NCI-H460 (cell line): ENCODE data around the gene FCN1. TPM values are rescaled to one million over a fixed set of nuclear protein-coding genes. Genes with fewer than 3 reads are reported as not detected.

ENCODE experiments used
- DNase-seq: peaks from one replicate; pipeline ENCODE4 v3.0.0-alpha.2; 2016; ENCODE audit warnings: low read depth; ENCODE audit errors: extremely low read depth
- total RNA-seq: library from RNA; depleted of rRNA; stranded (reverse); fragments of >200 nt; shearing (Covaris generic); gene quantifications from 2 replicates; pipeline ENCODE4 v1.2.3, GENCODE V29; 2014

FCN1 gene
- total RNA-seq, 1 experiment from 2014 or later = not detected

DNA sequence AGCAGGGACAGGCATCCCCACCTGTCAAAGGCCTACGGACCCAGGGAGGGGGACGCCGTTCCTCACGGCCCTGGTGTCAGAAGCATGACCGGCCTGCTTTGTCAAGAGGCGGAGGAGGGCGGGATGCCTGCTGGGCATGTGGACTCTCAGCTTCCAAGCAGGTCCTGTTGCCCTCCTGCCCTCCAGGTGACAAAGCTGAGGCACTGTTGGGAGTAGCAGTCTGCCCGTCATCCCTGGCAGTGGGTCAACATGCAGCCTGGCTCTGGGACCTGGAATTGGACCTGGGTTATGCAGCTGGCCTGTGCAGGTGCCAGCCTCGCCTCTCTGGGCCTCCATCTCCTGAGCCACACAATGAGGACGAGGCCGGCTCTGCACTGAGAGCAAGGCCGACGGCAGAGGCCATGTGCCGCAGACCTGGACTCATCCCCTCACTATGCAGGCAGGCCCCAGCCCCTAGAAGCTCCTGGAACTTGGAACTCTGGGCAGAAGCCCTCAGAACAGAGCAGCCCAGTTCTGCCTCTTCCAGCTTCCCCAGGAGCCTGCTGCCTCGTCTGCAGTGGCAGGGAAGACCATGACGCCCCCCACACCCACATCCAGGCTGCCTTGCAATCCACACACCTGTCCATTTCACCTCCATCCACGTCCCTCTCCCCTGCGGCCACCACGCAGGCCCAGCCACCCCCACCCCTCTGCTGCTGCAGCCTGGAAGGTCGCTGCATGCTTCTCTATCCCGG, 20.8 kb upstream of the FCN1 start:
- no peak for DNase-seq

DNA sequence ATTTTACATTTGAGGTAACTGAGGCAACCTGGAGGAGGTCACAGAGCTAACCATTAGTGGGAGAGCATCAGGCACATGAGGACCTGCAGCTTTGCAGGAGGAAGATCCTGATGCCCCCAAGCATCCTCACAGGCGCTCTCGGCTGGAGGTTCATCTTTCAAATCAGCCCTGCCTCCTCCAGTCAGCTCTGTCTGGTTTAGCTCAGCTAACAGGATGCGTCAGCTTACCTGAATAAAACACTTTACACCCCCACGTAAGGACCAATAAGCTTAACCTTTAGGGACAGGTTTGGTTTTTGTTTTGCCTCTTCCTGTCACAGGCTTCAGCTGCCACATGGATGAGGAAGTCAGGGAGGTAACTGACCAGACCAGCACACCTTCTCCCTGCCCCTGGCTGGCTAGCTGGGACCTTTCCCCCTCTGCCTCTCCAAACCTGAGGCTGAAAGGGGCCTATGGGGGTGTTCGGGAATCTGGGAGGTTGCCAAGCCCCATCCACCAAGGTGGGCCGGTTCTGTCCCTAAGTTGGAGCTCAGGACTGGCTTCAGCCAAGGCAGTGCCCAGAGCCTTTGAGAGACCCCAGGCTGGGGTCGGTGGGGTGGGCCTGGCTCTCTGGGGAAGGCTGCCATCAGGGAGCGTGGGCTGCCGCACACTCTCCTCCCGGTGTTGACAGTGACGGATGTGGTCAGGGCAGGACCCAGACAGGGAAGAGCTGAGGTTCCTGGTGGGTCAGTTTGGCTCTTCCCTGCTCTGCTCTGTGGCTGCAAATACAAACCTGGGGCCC, 20.0 kb upstream of the FCN1 start:
- no peak for DNase-seq

DNA sequence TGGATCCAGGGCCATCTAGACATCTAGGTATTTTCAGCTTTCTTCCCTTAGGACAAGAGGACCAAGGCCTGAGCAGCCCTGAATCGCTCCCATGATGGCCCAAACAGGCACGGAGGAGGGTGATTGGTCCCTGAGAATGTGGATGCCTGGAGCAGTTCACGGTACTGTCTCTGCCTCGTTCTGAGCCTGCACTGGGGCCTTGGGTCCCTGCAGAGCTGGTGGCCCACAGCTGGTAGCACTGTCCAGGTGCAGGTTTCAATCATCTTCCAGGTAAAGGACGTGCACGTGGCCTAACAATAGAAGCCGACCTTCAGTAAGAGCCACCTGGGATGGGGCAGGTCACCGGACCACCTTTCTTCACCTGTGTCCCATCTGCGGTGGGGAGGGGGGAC, 19.4 kb upstream of the FCN1 start:
- DNase-seq = no peak

DNA sequence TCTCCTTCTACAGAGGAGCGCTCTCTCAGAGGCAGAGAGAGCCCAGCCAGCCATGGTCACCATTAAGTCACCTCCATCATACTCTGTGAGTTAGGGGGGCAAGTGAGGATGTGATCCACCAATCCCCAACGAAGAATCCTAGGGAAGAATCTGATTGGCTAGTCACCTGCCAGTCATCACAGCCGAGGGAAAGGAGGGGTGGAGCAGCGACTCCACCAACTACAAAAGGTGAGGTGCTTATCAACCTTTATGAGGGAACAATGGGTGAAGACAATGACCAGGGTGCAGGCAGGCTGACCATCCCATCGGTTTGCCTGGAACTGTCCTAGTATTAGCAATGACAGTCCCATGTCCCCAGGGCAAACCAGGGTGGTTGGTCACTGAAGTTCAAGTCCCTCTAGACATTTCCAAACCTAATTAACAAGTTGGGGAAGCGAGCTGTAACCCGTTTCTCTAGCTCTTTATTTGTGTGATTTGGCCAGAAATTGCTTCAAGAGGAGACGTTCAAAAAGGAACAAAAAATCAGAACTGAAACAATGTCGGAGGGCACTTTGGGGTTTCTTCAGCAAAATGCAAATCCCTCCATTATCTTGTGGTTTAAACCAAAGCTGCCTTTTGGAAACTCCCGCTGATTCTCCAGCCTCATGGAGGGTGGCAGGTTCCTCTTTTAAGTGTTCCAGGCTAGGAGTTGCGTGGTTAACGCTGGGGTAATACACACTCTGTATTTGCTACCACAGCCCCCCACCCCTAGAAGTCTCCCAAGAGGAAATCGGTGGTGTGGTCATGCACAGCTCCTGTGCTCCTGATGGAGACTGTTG, 18.8 kb upstream of the FCN1 start:
- DNase-seq = no peak

DNA sequence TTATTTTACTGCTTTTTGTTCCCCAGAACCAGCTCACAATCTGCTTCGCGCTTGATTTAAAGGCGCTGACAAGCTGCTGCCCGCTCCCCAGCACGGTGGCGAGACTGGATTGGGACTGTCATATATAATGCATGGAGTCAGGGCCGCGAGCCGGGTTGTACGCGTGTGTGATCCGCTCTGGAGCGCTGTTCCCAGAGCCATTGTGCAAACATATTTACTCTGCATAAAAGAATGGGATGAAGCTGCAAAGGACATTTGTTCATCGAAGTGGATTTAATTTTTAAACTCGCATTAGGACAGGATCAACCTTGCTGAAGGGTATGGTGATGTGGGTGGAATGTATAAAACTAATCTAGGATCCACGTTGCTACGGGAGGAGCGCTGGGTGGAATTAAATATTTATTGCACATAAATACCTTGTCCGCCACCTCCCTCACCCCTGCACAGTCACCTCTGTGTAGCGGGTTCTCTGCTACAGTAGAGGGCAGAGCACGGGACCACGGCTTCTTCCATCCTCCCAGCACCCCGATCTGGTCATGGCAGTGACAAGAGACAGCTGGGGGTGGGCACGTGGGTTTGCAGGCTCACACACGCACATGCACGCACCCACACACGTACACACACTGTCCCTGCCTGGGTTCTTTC, 18.1 kb upstream of the FCN1 start:
- no peak for DNase-seq

DNA sequence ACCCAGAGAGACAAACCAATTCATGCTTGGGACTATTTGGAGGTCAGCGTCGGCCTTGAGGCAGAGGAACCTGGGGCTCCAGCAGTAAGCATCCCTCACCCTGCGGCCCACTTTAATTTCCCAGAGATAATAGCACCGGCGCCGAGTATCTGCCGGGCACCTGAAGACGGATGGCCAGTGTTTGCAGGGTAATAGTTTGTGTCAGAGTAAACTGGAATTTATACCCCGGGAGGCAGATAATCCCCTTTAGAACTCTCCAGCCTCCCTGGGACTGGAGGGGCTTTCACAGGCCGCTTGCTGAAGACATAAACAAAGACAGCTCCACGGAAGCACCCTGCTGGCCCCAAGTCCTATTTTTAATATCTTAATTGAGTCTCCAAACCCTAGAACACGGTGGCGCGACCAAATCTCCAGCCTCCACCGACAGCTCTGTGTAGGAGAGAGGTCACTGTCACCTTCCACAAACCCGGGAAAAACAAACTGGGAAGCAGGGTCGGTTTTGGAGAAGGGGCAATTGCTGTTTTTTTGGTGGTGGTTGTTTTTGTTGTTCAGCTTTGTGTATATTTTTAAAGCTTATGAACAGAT, 17.4 kb upstream of the FCN1 start:
- DNase-seq = no peak

DNA sequence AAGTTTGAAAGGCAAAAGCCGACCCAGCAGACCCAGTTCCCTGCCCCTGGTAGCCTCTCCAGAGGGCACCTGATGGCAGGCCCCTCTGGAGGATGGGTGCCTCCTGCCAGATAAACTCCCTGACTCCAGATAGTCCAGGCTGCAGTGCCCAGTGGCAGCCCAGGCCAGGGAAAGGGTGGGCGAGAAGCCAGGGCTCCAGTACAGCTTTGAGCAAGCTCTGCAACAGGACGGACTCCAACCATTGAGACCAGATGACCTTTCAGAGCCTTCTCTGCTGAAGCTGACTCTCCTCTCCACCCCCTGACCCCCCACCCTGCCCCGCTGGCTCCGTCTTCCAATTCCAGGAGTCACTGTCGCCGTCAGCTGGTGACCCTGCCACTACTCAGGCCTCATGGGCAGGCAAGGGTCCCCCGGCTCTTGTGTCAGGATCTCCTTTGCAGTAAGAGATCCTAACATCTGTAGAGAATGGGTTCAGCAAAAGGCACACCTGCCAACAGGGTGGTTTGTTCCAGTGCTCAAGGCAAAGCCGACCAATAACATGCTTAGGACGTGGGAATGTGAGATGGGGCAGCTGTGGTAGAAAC, 15.5 kb upstream of the FCN1 start:
- no peak for DNase-seq

DNA sequence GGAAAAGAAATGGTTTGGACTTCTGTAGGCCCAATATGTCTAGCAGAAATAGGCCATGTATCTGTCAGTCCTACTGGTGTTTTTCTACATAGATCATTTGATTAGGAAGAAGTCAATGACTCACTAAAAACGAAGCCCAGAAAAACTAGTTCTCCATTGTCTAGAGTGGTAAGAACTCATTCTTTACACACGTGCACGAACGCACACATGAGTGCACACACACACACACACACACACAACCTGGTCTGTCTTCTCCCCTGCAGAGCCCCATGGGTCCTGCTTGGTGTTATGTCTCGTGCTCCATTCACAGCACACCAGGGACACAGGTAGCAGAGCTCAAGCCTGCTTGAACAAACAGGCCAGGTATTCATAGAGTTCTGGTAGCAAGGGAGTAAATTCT, 14.9 kb upstream of the FCN1 start:
- DNase-seq = no peak

DNA sequence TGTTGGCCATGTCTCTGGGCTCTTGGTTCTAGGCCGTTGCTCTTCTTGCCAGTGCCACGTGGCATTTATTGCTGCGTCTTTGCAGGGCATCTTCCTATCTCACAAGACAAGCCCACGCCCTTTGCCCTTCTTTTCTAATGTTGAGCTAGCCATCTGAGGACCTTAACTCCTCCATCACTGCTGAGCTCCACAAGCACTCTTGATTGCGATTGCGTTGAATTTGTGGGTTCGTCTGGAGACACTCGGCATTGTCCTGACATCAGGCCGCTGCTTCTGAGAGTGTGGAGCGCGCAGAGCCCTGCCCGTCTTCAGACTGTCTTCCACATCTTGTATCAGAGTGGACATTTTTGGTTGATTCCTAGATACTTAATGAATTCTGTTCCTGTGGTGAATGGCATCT, 14.5 kb upstream of the FCN1 start:
- no peak for DNase-seq

DNA sequence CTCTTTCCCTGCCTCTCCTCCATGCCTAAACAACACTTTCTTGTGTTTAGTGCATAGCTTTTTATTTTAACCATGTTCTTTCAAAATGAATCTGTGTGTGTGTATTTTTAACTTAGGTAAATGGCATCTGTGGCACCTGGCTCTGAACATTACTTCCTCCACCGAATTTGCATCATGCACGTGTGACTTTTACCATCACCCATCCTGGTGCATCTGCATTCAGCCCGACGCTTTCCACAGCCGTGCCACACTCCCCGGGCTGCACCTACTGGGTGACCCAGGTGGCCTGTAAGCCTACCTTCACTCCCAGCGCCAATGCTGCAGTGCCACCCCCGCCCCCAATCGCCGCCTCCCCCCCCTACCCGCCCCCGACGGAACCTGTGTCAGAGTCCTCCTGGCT, 12.7 kb upstream of the FCN1 start:
- no peak for DNase-seq

DNA sequence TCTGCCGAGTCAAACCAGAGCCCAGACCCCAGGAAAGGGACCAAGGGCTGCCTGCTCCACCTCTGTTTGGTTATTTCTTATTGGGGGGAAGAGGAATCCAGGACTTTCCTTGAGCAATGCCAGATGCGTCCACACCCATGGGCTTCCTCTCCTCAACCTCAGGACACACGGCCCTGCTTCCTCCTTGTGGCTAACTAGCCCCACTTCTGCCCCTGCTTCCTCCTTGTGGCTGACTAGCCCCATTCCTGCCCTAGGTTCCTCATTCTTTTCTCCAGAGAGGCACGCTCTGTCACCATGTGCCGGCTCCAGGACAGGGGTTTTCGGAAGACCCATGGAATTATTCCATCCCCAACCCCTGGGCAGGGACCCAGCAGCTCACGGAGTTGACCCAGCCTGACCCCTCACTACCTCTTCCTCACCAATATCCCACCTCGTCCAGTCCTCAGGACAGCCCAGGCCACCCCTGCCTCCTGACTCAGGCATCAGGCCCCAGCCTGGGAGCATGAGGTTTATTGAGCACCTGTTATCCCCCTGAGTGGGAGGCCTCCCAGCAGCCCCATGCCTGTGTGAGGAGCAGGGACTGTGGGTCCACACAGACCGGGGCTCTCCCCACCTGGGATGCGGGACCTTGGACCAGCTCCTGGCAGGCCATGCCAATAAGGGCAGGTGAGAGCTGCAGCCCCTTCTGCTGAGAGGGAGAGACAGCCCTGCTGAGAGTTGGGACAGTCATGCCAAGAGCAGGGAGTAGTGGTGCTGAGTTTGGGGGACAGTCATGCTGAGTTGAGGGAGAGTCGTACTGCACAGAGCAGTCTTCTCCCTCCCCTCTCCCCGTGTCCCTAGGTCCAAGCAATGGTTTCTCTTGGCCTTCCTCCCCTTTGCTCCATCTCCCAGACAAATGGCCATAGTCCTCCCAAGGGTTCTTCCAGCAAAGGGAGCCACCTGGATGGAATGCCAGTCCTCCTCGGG, 11.8 kb upstream of the FCN1 start:
- DNase-seq = no peak

DNA sequence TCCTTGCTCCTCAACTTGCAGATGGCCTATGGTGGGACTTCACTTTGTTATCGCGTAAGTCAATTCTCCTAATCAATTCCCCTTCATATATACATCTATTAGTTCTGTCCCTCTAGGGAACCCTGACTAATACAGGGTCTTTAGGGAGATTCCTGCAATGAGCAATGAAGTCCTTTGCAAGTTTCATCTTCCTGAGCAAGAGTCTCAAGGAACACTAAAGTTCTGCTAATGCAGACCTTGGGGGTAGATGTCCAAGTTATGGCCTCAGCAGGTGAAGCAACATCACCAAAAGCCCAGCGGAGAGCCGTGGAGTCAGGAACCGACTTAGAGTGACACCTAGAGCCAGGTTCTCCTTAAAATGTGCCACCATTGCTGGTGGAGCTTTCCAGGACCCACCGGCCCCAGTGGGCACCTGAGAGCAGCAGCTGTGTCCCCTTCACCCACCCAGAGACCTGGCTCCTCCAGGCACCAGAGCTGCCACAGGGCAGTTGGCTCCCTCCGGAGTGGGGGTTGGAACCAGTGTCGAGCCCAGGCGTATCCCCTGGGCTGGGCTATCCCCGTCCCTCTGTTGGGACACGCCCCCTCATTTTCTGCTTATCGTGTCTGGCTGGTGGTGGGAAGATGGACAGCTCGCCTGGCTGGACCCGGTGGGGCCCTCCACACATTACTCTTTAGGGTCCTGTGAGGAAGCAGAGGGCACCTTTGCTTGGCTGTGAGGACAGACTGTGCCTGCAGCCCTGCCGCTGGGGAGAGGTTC, 10.9 kb upstream of the FCN1 start:
- DNase-seq = no peak

DNA sequence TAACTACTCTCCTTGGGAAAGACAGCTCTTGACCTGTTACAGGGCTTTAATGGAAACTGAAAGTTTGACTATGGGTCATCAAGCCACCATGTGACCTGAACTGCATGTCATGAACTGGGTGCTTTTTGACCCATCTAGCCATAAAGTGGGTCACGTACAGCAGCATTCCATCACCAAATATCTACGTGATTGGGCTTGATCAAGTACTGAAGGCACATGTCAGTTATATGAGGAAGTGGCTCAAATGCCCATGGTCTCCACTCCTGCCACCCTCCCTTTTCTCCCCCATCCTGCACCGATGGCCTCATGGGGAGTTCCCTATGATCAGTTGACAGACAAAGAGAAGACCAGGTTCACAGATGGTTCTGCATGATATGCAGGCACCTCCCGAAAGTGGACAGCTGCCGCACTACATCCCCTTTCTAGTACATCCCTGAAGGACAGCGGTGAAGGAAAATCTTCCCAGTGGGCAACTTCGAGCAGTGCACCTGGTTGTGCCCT, 7.3 kb upstream of the FCN1 start:
- DNase-seq = no peak

DNA sequence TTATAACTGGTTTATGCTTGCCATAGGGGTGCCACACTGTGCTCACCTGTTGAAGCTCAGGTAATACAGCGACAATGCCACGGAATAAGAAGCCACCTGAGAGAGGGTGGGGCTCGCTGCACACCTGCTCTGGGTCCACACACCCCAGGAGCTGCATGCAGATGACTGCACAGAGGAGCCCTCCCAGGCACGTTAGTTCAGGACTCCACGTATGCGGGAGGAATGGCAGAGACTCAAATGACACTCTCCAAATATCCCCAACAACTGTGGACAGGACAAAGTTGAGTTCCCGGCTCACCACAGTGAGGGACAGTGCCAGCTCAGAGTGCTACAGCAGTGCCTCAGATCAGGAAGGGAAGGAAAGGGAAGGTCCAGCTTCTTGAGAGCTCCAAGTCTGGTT, 5.8 kb upstream of the FCN1 start:
- no peak for DNase-seq

DNA sequence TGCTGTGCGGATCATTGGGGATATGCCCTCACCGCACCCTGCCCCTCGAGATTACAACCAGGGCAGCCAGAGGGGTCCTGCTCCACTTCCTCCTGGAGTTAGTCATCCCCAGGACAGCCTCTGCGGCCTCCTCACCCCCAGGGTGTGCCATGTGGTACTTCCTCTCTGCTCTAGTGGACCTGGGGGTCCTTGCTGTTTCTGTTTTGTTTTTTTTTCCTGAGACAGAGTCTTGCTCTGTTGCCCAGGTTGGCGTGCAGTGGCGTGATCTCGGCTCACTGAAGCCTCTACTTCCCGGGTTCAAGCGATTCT, 5.2 kb upstream of the FCN1 start:
- no peak for DNase-seq

DNA sequence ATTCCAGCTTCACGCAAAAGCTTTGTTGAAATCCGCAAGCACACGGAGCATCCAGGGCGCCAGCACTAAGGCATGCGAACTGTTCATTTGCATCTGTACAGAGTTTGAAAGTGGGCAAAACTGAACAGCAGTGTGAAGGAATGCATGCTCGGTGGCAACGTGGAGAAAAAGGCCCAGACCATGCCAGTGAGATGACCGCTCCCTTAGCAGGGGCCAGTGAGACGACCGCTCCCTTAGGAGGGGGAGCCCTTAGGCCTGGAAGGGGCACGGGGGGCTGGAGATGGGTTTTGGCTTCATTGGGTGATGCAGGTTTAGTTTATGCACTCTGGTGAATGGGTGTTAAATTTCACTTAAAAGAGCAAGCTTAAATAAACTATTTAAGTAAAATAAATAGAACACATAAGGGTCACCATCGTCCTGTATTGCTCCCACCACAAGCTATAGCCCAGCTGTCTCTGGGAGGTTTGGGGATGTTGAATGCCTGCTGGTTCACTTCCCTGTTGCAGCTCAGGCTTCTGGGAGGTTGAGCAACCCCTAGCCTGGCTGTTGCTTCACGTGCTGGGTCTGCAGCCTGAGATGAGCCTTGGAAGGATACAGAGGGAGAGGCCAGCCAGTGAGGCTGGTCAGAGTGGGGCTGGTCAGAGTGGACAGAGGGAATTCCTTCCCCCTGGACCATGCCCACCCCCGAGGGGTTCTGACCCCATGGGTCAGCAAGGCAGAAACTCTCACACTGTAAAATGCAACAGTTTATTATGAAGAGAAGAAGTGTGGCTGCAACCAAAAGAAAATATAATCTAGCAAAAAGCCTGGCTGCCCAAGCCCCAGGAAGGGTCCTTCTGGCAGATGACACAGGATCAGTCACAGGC, 4.6 kb upstream of the FCN1 start:
- no peak for DNase-seq

DNA sequence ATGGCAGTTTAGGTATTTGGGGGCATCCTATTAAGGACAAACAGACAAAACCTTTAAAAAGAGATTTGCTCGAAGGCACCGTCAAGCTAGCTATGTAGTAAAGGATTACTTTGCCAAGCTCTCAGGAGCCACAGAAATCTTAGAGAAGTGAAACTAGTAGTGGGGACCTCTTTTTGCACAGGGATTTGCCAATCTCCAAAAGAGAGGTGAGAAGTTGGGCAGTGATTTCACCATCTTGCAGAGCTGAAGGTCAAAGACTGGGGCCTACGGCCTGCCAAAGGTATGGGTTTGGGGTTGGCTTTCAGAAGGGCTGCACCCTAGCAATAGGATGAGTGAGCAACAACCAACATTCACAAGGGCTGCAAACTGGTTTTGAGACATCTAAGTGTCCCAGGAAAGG, 1.6 kb upstream of the FCN1 start:
- no peak for DNase-seq
